Breast epithelium (tissue), 3 donors: ENCODE results near the gene SYT9.

Experiments used
- CTCF ChIP-seq, 3 donors: fragments of 450-650 bp; IDR thresholded peaks; one replicate each; pipeline ENCODE4 v1.5.1; 2016 to 2017; ENCODE audit warnings: antibody characterized with exemption in 3 of 3, mild to moderate bottlenecking in 3 of 3, moderate library complexity in 3 of 3
- POLR2A ChIP-seq: fragments of 450-650 bp; IDR thresholded peaks from one replicate; pipeline ENCODE4 v1.6.1; 2016; ENCODE audit warnings: antibody characterized with exemption, mild to moderate bottlenecking, moderate library complexity
- POLR2AphosphoS5 ChIP-seq, 3 donors: sonication (generic); formaldehyde crosslinking; IDR thresholded peaks; one replicate each; pipeline ENCODE4 v1.6.1; 2017; ENCODE audit warnings: antibody characterized with exemption in 3 of 3

- TF ChIP-seq CTCF (IDR thresholded peaks at IDR 0.05), result no peak
- TF ChIP-seq POLR2A, result no peak
- TF ChIP-seq POLR2AphosphoS5 (IDR thresholded peaks at IDR 0.05), result no peak
Observed at GRCh38 chr11:7270233-7270865, 18.6 kb downstream of the SYT9 start.
